ENCODE data around the gene IKBKE.
A peak's percentile ranks its signal among the peaks of the same experiment; 100 is the strongest.

IKBKE gene

DNA sequence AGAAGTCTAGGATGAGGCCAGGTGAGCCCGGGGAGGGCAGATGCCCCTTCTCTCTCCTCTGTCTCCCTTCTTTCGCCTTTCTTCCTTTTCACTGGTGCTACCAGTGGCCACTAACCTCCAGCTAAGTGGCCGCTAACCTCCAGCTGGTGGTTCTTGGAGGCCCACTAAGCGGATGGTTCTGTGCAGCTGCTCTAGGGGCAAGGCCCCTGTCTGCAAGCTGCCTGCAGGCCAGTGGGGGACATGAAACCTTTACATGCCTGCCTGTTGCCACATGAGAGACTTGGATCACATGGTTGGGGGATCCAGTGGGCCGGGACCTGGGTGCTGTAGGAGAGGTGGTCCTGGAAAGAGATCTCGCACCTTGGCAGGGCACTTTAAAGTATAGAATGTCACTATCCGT, 17.7 kb downstream of the IKBKE start:
- TF ChIP-seq, protein P1, sequence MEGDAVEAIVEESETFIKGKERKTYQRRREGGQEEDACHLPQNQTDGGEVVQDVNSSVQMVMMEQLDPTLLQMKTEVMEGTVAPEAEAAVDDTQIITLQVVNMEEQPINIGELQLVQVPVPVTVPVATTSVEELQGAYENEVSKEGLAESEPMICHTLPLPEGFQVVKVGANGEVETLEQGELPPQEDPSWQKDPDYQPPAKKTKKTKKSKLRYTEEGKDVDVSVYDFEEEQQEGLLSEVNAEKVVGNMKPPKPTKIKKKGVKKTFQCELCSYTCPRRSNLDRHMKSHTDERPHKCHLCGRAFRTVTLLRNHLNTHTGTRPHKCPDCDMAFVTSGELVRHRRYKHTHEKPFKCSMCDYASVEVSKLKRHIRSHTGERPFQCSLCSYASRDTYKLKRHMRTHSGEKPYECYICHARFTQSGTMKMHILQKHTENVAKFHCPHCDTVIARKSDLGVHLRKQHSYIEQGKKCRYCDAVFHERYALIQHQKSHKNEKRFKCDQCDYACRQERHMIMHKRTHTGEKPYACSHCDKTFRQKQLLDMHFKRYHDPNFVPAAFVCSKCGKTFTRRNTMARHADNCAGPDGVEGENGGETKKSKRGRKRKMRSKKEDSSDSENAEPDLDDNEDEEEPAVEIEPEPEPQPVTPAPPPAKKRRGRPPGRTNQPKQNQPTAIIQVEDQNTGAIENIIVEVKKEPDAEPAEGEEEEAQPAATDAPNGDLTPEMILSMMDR (IDR thresholded peaks at IDR 0.05; ENCODE audit: insufficient read depth, low read depth, low read length, missing control alignments) = no peak
- no peak overlapping the region for H3K4me3 ChIP-seq (ENCODE audit: low read depth, low read length)
- DNase-seq (ENCODE audit: low read depth) = no peak

DNA sequence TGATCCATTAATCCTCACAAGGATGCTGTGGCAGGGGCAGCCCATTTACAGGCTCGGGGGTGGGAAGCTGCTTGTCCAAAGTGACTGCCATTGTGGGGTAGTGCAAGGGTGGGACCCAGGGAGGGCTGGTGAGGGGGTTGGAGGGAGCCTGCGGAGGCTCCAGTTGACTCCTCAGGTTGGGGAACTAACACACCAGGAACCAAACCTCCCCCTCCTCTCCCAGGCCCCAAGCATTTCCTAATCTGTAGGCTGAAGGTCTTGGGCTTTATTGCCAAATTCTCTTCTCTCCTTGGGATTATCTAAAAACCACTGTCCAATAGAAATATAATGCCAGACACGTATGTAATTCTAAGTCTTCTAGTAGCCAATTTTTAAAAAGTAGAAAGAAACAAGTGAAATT, 18.2 kb downstream of the IKBKE start:
- H3K4me3 ChIP-seq (ENCODE audit: low read depth, low read length) = no peak overlapping the region
- DNase-seq (ENCODE audit: low read depth) = no peak
- TF ChIP-seq, protein P1 (IDR thresholded peaks at IDR 0.05; ENCODE audit: insufficient read depth, low read depth, low read length, missing control alignments) = no peak

DNA sequence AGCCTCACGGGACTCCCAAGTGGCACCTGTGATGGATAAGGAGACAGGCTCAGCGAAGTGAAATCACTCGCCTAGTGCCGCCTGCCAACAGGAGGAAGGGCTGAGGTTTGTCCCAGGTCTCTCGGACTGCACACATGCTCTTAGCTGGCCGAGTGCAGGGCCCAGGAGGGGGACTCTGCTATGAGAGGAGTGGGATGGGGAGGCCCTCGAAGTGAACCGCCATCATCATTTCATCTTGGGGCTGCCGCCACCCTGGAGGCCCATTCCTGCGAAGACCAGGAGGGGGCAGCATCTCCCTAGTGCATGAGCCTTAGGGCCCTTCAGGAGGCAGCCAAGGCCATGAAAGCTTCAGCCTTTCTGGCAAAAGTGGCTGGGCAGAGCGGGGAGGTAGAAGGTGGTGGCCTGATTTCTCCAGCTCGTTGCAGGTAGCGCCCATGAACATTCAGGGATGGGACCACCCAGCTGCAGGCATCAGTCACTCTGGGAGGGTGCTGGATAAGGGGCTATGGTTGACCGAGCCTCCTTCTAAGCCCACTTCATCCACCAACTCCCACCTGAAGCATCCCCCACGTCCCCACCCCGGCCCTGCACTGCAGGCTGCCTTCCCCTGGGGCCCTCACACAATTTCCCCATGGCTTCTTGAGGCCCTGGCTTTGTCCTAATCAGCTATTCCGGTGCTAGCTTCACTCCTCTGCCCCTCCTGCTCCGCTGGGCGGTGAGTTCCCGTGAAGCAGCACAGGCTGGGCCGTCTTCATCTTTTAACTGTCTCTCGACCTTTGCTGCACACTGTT, 19.9 kb downstream of the IKBKE start:
- DNase-seq (ENCODE audit: low read depth) = peak; percentile 80
- TF ChIP-seq, protein P1 (IDR thresholded peaks at IDR 0.05; ENCODE audit: insufficient read depth, low read depth, low read length, missing control alignments) = peak; percentile 97
- H3K4me3 ChIP-seq (ENCODE audit: low read depth, low read length) = no peak overlapping the region

GRCh38 chr1:206490771-206491405, 20.6 kb downstream of the IKBKE start:
- no peak overlapping the region for H3K4me3 ChIP-seq (ENCODE audit: low read depth, low read length)
- no peak for DNase-seq (ENCODE audit: low read depth)
- TF ChIP-seq, protein P1 (IDR thresholded peaks at IDR 0.05; ENCODE audit: insufficient read depth, low read depth, low read length, missing control alignments) = no peak

- no peak overlapping the region for H3K4me3 ChIP-seq (ENCODE audit: low read depth, low read length)
- DNase-seq (ENCODE audit: low read depth) = no peak
- TF ChIP-seq, protein P1 (IDR thresholded peaks at IDR 0.05; ENCODE audit: insufficient read depth, low read depth, low read length, missing control alignments) = no peak
Observed at GRCh38 chr1:206491616-206492015, 21.3 kb downstream of the IKBKE start.

- DNase-seq (ENCODE audit: low read depth) = no peak
- TF ChIP-seq, protein P1 (IDR thresholded peaks at IDR 0.05; ENCODE audit: insufficient read depth, low read depth, low read length, missing control alignments) = no peak
Observed at GRCh38 chr1:206492589-206492988, 22.3 kb downstream of the IKBKE start.

More at GRCh38 chr1:206492589-206492988, 22.3 kb downstream of the IKBKE start:
- H3K4me3 ChIP-seq (ENCODE audit: low read depth, low read length) = no peak overlapping the region

All from GM12865 (cell line).